Nephron (organoid): Measurements from ENCODE around the gene SUPT5H.

Experiments
- H3K27ac Mint-ChIP-seq, 3 experiments: 2 replicates each; pipeline ENCODE4 v1.8.0; 2020; ENCODE audit warnings: mixed read lengths in 3 of 3, mild to moderate bottlenecking in 2 of 3, moderate library complexity in 1 of 3
- H3K27me3 Mint-ChIP-seq: 2 replicates; pipeline ENCODE4 v1.8.0; 2021; ENCODE audit warnings: low read depth, mild to moderate bottlenecking, moderate library complexity, mixed read lengths
- H3K36me3 Mint-ChIP-seq: 2 replicates; pipeline ENCODE4 v1.8.0; 2020; ENCODE audit warnings: low read depth, mixed read lengths
- H3K4me1 Mint-ChIP-seq: 2 replicates; pipeline ENCODE4 v1.8.0; 2020; ENCODE audit warnings: mixed read lengths
- H3K4me3 Mint-ChIP-seq, 3 experiments: 2 replicates each; pipeline ENCODE4 v1.8.0; 2020; ENCODE audit warnings: mild to moderate bottlenecking in 3 of 3, mixed read lengths in 3 of 3, moderate library complexity in 2 of 3
- H3K9me3 Mint-ChIP-seq: 2 replicates; pipeline ENCODE4 v1.8.0; 2020; ENCODE audit warnings: mixed read lengths
- TF ChIP-seq, protein P1 (sequence below), 3 experiments: fragments of 200-600 bp; sonication (generic); IDR thresholded peaks; one replicate each; pipeline ENCODE4 v1.5.0; 2021; ENCODE audit warnings: antibody characterized with exemption in 3 of 3; ENCODE audit not compliant: unreplicated experiment in 3 of 3

SUPT5H gene

GRCh38 chr19:39434123-39435076, 11.0 kb upstream of the SUPT5H start:
- TF ChIP-seq, protein P1, sequence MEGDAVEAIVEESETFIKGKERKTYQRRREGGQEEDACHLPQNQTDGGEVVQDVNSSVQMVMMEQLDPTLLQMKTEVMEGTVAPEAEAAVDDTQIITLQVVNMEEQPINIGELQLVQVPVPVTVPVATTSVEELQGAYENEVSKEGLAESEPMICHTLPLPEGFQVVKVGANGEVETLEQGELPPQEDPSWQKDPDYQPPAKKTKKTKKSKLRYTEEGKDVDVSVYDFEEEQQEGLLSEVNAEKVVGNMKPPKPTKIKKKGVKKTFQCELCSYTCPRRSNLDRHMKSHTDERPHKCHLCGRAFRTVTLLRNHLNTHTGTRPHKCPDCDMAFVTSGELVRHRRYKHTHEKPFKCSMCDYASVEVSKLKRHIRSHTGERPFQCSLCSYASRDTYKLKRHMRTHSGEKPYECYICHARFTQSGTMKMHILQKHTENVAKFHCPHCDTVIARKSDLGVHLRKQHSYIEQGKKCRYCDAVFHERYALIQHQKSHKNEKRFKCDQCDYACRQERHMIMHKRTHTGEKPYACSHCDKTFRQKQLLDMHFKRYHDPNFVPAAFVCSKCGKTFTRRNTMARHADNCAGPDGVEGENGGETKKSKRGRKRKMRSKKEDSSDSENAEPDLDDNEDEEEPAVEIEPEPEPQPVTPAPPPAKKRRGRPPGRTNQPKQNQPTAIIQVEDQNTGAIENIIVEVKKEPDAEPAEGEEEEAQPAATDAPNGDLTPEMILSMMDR (IDR thresholded peaks at IDR 0.05; ENCODE audit: unreplicated experiment in 3 of 3): no peak
- H3K4me3 Mint-ChIP-seq: peak overlapping the region; percentile 95 to 100 (median 100)
- H3K9me3 Mint-ChIP-seq: no peaks in the 10 kb centered on the region
- H3K36me3 Mint-ChIP-seq: peaks cover 30% of the 10 kb centered on the region
- no peaks in the 10 kb centered on the region for H3K27me3 Mint-ChIP-seq
- H3K27ac Mint-ChIP-seq: peak overlapping the region in 1 of 3 experiments; percentile 25
- H3K4me1 Mint-ChIP-seq: peaks cover 23% of the 10 kb centered on the region

DNA sequence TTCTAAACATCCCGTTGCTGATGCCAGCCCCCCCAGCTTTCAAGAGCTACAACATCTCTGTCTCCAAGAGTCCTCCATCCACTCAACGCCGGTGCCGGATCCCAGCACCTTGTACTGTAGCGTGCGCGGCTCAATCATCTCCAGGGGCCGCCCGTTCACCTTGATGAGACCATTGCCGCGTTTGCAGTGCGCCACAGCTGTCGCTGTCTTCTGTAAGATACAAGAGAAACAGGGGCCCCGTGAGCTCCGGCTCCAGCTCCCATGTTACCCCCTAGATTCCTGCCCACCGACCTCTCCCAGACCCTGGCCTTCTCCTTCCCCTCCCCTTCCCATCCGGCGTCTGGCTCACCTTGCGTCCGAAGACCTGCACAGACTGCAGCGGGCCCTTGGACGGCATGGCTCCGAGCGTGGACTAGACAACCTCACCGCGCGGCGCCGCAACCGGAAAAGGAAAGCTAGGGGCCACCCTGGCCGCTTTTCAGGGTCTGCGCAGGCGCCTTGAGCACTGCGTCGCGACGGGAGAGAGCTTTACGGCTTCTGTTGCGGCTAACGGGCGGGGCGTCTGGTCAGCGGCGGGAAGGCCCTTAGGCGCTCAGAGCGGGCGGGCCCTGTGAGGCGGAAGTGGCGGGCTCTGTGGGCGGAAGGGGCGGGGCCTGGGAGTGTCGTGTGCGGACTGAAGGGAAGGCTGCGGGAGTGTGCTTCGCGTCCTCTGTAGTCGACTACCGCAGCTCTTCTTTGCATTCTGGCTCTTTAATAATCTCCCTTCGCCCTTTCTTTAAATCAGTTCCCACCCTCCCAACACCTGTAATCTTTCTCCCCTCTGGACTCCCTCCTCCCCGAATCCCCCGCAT, 9.7 kb upstream of the SUPT5H start, which contains the start of gene RPS16:
RPS16 (minus strand) TSS at position 451 of the 851 bp plus-strand sequence; CDS start at position 397, 54 bp downstream.
- TF ChIP-seq, protein P1 (IDR thresholded peaks at IDR 0.05; ENCODE audit: unreplicated experiment in 3 of 3): no peak
- peaks cover 30% of the 10 kb centered on the region for H3K36me3 Mint-ChIP-seq
- no peaks in the 10 kb centered on the region for H3K27me3 Mint-ChIP-seq
- H3K9me3 Mint-ChIP-seq: no peaks in the 10 kb centered on the region
- H3K4me3 Mint-ChIP-seq: peak within 1 kb of the TSS; percentile 95 to 100 (median 100)
- peak within 1 kb of the TSS; percentile 95 to 99 (median 98) for H3K27ac Mint-ChIP-seq
- peaks cover 18% of the 10 kb centered on the region for H3K4me1 Mint-ChIP-seq

- TF ChIP-seq, protein P1 (IDR thresholded peaks at IDR 0.05; ENCODE audit: unreplicated experiment in 3 of 3): no peak
- peak overlapping the region; percentile 95 to 100 (median 100) for H3K4me3 Mint-ChIP-seq
- H3K4me1 Mint-ChIP-seq: peaks cover 17% of the 10 kb centered on the region
- peak overlapping the region; percentile 95 to 99 (median 98) for H3K27ac Mint-ChIP-seq
- H3K9me3 Mint-ChIP-seq: no peaks in the 10 kb centered on the region
- H3K36me3 Mint-ChIP-seq: peaks cover 30% of the 10 kb centered on the region
- H3K27me3 Mint-ChIP-seq: no peaks in the 10 kb centered on the region
These were observed 9.0 kb upstream of the SUPT5H start for GRCh38 chr19:39436350-39436716.

GRCh38 chr19:39438270-39438934, 7.0 kb upstream of the SUPT5H start:
- H3K4me3 Mint-ChIP-seq: no peak overlapping the region

GRCh38 chr19:39444598-39445195, 685 bp upstream of the SUPT5H start:
- Mint-ChIP-seq H3K4me1 (peaks cover 26% of the 10 kb centered on the region), H3K4me3 (peak overlapping the region; percentile 97 to 98 (median 98)), H3K27ac (peak overlapping the region; percentile 88 to 98 (median 93)), H3K36me3 (peaks cover 23% of the 10 kb centered on the region), H3K27me3 (no peaks in the 10 kb centered on the region), H3K9me3 (no peaks in the 10 kb centered on the region)
- TF ChIP-seq, protein P1 (IDR thresholded peaks at IDR 0.05; ENCODE audit: unreplicated experiment in 3 of 3): no peak

More at GRCh38 chr19:39438270-39438934, 7.0 kb upstream of the SUPT5H start:
- H3K27me3 Mint-ChIP-seq: no peaks in the 10 kb centered on the region
- peaks cover 19% of the 10 kb centered on the region for H3K36me3 Mint-ChIP-seq
- no peaks in the 10 kb centered on the region for H3K9me3 Mint-ChIP-seq
- H3K27ac Mint-ChIP-seq: no peak overlapping the region
- peaks cover 17% of the 10 kb centered on the region for H3K4me1 Mint-ChIP-seq
- TF ChIP-seq, protein P1 (IDR thresholded peaks at IDR 0.05; ENCODE audit: unreplicated experiment in 3 of 3): no peak
